ENCODE results near the gene TFCP2L1. TPM values are rescaled to one million over a fixed set of nuclear protein-coding genes. Genes with fewer than 3 reads are reported as not detected.

Gene TFCP2L1
- total and polyA plus RNA-seq, 2 of the 4 experiments (the other 2 are of a cell fraction), result not detected

DNA sequence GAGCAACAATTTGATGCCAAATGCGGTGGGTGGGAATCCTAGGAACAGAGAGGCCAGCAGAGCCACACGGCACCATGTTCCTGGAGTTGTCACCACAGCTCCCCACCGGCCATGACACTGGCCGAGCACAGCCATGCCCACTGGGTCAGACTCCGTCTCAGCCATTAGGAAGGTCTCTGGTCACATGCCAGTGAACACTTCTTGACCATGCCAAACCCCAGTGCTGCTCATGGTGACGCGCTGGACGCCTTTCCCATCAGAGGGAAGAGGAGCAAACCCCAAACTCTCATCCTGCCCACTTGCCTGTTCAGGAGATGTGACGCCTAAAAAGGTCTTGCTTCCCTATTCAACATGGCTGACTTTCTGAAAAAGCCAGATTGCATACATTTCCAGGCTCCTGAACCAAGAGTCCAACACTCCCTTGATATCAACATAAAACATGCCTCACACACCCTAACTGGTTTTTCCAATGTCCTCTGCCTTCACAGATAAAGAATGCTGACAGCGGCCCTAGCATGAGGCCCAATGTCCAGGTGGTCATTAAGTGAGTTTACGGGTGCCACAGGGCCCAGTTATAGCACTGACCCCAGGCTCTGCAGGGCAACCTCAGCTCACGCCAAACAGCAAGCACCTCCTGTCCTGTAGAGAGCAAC is 31.9 kb downstream of the TFCP2L1 start:
- Histone ChIP-seq H4K8ac (ENCODE audit: low read depth in 2 of 2, low read length in 2 of 2) (no peak overlapping the region), H3K56ac (ENCODE audit: extremely low read depth, insufficient read depth, low read length) (no peak overlapping the region), H3K14ac (replicated peaks; ENCODE audit: low read depth, low read length) (no peak overlapping the region), H3K23ac (ENCODE audit: low read depth, low read length) (no peak overlapping the region), H2AK9ac (replicated peaks; ENCODE audit: low read depth, low read length, poor library complexity) (no peak overlapping the region), H3K4me3 (ENCODE audit: insufficient read depth, low read depth, low read length) (no peak overlapping the region), H3K36me3 (ENCODE audit: control insufficient read depth, insufficient read depth, low read length) (no peaks in the 10 kb centered on the region), H3K4me1 (ENCODE audit: control insufficient read depth, insufficient read depth, low read length) (no peaks in the 10 kb centered on the region), H2AFZ (replicated peaks; ENCODE audit: low read length, poor library complexity) (no peak overlapping the region), H3K9ac (ENCODE audit: low read depth, low read length) (no peak overlapping the region), H3K27me3 (ENCODE audit: control insufficient read depth, insufficient read depth, low read length) (peaks cover 16% of the 10 kb centered on the region), H2BK15ac (ENCODE audit: low read depth, low read length) (no peak overlapping the region), H2BK120ac (ENCODE audit: low read depth, low read length) (no peak overlapping the region), H3K79me1 (ENCODE audit: low read depth in 1 of 2, low read length in 2 of 2) (no peaks in the 10 kb centered on the region), H3K9me1 (ENCODE audit: insufficient read depth, low read length) (no peaks in the 10 kb centered on the region), H2BK20ac (ENCODE audit: low read depth, low read length) (no peak overlapping the region), H3K9me3 (ENCODE audit: control insufficient read depth, insufficient read depth, low read length) (no peaks in the 10 kb centered on the region), H3K27ac (ENCODE audit: insufficient read depth, low read length) (no peak overlapping the region), H3K4me2 (ENCODE audit: low read depth, low read length) (no peak overlapping the region), H2AK5ac (ENCODE audit: low read depth, low read length) (no peak overlapping the region), H2BK5ac (ENCODE audit: low read depth, low read length, poor library complexity, severe bottlenecking) (no peak overlapping the region), H3K18ac (ENCODE audit: low read depth, low read length) (no peak overlapping the region), H4K91ac (ENCODE audit: insufficient read depth, low read depth, low read length) (no peak overlapping the region), H4K5ac (ENCODE audit: low read depth, low read length) (no peak overlapping the region), H4K20me1 (ENCODE audit: insufficient read depth, low read length) (no peaks in the 10 kb centered on the region), H3K4ac (ENCODE audit: low read depth, low read length) (no peak overlapping the region)
- 58% methylated on average over 5 of the region's 12 CpGs; no CpG with 5 or more reads in 1 of the 2 experiments for WGBS, 2 experiments (ENCODE audit: extremely low coverage in 2 of 2, insufficient read length in 1 of 2)
- ChIA-PET POLR2A (ENCODE audit: unreplicated experiment) (no interaction called here), CTCF (no interaction called here)
- intact Hi-C loops (cut with micrococcal nuclease), result no loop called here
- dilution Hi-C loops (cut with HindIII; ENCODE audit: low sequenced_read_pairs, unreplicated experiment), result no loop called here
- TF ChIP-seq, protein P1, sequence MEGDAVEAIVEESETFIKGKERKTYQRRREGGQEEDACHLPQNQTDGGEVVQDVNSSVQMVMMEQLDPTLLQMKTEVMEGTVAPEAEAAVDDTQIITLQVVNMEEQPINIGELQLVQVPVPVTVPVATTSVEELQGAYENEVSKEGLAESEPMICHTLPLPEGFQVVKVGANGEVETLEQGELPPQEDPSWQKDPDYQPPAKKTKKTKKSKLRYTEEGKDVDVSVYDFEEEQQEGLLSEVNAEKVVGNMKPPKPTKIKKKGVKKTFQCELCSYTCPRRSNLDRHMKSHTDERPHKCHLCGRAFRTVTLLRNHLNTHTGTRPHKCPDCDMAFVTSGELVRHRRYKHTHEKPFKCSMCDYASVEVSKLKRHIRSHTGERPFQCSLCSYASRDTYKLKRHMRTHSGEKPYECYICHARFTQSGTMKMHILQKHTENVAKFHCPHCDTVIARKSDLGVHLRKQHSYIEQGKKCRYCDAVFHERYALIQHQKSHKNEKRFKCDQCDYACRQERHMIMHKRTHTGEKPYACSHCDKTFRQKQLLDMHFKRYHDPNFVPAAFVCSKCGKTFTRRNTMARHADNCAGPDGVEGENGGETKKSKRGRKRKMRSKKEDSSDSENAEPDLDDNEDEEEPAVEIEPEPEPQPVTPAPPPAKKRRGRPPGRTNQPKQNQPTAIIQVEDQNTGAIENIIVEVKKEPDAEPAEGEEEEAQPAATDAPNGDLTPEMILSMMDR (conservative IDR thresholded peaks at IDR 0.05; ENCODE audit: low read depth, low read length), result no peak
- no peak for TF ChIP-seq POLR2A (IDR thresholded peaks at IDR 0.05; ENCODE audit: low read depth, low read length)
- no peak for TF ChIP-seq CEBPB (IDR thresholded peaks at IDR 0.05; ENCODE audit: low read depth, low read length)
- TF ChIP-seq MAZ (IDR thresholded peaks at IDR 0.05; ENCODE audit: borderline replicate concordance, low read depth, low read length), result no peak
- TF ChIP-seq NFE2L2 (IDR thresholded peaks at IDR 0.05; ENCODE audit: low read depth, low read length), result no peak
- TF ChIP-seq FOS (IDR thresholded peaks at IDR 0.05; ENCODE audit: low read depth, low read length), result no peak
- no peak for TF ChIP-seq MAFK (IDR thresholded peaks at IDR 0.05; ENCODE audit: low read depth, low read length)
- no peak for TF ChIP-seq RFX5 (IDR thresholded peaks at IDR 0.05; ENCODE audit: low read depth, low read length)
- no peak for TF ChIP-seq BHLHE40 (IDR thresholded peaks at IDR 0.05; ENCODE audit: low read depth, low read length)
- TF ChIP-seq RCOR1 (IDR thresholded peaks at IDR 0.05; ENCODE audit: insufficient replicate concordance, low read length), result no peak
- in situ Hi-C loops (cut with MboI; ENCODE audit: low sequenced_read_pairs), result no loop called here
- BruUV-seq (replicated peaks), result no TSS peak
- ATAC-seq (ENCODE audit: low read depth) (no peak), DNase-seq (no peak)
